NCI-H2081 (cell line): ENCODE data around the gene TNIP3.
"Not testable (repeated sequence)": the region's sequence is repeated elsewhere in the genome, so short reads cannot be mapped to it uniquely, and the experiment has no call there.

Experiments used
- DNase-seq, 2 experiments: peaks; one replicate each; lab custom pipeline; 2025; lab: John Stamatoyannopoulos, UW

TNIP3 gene

GRCh38 chr4:121164291-121164690 is at the start of gene TNIP3:
Gene TNIP3, minus strand, starts transcription at chr4:121164321. Its CDS starts 196 bp downstream, at chr4:121164125.
- peak in 1 of 2 experiments; percentile 4 for DNase-seq

DNA sequence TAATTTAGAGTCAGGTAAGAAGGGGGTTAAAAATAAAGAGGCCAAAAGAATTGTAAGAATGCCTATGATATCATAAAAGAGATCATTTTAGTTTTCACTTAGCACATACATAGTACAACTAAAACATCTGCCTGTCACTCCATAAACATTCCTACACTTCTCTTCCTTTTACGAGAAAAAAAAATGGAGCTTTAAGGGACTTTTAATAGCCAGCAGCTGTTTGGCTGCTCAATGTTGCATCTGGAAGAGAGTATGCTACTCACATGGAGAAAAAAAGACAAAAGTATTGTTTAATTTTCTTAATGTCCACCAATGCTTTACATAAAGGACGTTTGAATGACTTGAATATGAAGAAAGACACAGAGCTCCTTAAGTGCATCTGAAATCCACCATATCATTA is 48.7 kb upstream of the TNIP3 start:
- DNase-seq, result no peak

DNA sequence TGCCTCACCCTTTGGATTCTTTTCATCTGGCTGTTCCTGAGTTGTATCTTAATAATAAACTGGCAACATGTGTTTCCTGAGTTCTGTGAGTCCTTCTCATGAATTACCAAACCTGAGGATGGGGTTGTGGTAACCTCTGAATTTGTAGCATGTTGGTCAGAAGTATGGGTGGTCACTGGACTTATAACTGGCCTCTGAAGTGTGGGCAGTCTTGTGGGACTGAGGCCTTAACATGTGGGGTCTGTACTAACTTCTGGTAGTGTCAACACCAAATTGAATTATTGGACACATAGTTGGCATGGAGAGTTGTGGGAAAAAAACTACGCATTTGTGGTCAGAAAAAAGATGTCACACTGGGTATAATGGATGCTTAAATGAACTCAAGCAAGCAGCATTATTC is 45.0 kb upstream of the TNIP3 start:
- DNase-seq, result no peak

DNA sequence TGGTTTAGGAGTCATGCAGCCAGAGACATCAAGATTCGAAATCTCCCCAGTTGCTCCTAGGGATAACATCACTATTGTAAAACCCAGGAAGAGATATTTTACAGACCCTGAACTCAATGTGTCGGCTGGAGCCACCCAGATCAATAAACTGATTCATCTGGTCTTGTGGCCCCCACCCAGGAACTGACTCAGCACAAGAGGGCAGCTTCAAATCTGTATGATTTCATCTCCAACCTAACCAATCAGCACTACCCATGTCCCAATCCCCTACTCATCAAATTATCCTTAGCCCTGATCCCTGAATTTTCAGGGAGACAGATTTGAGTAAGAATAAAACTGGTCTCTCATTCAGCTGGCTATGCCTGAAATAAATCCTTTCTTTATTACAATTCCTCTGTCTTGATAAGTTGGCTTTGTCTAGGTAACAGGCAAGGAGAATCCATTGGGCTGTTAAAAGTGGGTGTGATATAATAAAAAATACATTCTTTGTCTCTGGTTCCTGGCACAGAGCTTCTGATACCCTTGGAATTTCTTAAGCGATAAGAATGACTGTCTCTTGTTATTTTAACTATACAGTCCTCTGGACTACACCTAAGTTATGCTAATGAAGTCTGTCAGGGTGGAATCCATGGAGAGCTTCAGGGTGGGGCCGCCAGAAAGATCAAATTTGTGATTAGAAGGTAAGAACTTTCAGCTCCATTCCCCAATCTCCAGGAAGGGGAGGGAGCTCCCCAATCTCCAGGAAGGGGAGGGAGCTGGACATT is 44.3 kb upstream of the TNIP3 start:
- no peak for DNase-seq

DNA sequence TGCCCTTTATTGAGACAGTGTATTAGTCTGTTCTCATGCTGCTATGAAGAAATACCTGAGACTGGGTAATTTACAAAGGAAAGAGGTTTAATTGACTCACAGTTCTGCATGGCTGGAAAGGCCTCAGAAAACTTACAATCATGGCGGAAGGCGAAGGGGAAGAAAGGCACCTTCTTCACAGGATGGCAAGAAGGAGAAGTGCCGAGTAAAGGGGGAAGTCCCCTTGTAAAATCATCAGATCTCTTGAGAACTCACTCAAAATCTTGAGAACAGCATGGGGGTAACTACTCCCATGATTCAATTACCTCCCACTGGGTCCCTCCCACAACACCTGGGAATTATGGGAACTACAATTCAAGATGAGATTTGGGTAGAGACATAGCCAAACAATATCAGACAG is 41.7 kb upstream of the TNIP3 start:
- DNase-seq, result not testable (repeated sequence)

DNA sequence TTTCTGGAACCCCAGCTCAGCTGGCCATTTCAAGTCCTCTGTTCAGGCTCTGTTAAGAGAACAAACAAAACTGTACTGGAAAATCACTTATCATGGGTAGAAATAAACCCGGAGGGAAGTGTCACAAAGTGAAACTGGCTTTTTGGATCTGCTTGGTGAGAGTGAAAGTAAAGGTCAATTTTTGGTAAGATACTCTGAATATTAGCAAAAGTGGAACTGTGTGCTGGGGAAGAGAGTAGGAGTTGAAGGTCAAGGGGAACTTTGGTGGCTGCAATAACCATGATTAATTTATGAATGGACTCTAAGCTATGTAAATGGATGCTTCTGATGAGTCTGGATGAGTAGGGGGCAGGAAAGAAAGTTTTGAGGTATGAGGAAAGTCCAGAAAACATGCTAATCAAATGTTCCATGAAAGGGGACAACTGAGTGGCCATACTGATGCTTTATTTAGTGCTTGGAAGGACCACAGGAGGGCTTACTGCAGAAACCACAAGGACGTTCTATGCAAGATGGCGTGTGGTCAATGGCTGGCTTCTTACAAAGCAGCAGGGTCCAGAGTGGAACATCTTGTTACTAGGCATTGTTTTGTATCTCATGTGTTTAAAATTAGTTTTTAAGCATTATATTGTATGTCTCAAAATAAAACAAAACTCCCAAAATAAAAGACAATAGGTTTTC is 36.8 kb upstream of the TNIP3 start:
- DNase-seq, result no peak

- DNase-seq, result no peak
Observed at GRCh38 chr4:121199742-121200561, 35.8 kb upstream of the TNIP3 start.

DNA sequence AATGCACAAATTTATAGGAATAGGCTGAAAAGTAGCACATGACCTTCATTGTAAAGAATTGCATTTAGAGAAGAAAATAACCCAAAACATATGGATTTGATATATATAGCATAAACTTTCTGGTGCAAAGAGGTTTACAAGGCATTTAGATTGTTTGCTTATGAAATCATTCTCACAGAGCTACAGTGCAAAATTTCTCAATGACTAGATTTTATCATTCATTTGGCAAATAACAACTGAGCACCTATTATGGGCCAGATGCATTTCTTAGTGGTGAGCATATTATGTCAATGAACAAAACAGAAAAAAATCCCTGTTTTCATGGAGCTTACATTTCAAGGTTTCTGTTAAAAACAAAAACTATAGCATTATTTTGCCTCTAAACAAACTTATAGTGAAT is 34.1 kb upstream of the TNIP3 start:
- DNase-seq, result no peak

DNA sequence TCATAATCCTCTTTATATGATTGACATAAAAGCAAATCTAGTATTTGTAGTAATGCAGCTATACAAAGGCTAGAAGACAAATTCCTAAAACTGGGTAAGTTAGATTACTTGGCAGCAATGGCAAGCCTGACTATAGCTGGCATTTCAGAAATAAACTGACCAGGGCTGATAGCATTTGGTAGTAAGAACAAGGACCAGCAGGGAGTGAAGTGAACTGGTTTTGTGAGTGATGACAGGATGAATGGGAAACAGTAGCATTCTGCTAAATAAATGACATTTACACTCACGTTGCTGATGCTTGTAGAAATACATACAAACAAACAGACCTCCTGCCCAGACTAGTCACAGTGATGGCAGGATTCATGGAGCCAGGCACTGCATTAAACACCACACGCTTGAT is 31.5 kb upstream of the TNIP3 start:
- DNase-seq, result no peak

DNA sequence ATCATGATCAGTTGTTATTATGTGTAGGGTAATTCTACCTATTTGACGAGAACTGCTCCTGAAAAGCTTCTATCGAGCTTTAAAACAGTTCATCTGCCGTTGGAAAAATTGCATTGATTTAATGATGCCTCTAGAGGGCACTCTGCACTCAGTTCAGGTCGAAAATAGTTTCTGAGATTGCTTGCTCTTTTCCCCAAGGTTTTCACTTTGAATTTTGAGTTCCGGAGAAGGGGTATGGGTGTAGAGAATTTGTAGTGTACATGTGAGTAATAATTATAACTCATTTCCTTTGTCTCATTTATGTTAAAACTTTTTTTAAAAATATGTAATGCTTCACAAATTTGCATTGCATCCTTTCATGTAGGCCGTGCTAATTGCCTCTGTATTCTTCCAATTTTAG is 28.4 kb upstream of the TNIP3 start:
- peak in 1 of 2 experiments; percentile 31 for DNase-seq

DNA sequence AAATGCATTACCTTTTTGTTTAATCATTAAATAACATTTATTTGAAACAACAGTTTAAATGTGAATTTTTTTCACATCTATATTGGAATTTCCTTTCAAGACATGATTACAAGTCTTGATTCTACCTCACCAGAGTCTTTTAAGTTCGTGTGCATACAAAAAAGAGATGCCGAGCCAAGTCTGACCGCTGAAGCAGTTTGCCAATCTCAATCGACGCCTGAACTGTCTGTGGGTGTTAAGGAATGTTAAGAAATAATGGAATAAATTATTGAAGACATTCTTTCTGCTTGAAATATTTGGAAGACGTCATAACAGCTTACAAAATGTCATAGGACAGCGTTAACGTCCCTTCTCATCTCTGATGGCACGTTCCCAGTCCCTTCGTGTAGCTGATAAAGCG is 27.9 kb upstream of the TNIP3 start:
- no peak for DNase-seq

DNA sequence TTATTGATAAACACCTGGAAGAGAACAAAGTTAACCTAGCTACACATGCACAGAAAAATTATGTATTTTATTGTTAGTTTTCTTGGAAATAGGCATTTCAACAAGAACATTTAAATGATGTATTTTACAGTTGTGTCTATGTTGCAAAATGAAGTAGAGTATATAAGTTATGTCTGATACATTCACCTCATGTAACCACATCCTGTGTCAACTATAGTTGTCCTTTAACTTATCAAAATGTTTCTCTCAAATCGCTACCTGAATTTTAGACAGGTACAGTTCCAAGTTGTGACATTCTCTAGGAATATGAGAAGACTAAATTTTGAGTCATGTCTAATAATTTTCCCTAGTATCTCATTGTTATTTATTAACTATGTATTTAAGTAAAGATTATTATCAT is 27.2 kb upstream of the TNIP3 start:
- DNase-seq, result no peak

DNA sequence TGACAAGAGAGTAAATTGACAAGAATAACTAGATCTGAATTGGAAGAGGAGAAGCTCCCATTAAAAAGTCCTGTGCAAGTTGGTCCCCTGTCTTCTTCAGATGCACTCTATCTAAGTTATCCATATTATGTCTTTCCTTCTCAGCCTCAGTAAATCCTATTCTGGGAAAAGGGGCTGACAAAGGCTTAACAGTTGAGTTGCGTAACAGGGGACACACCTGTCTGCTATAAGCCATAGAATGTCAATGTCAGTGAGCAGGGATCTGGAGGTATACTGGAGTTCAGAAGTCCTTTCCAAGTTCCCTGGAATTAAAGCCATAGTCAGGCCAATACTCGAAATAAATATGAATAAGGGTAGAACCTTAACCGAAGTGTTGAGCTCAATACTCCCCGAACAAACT is 26.3 kb upstream of the TNIP3 start:
- no peak for DNase-seq

DNA sequence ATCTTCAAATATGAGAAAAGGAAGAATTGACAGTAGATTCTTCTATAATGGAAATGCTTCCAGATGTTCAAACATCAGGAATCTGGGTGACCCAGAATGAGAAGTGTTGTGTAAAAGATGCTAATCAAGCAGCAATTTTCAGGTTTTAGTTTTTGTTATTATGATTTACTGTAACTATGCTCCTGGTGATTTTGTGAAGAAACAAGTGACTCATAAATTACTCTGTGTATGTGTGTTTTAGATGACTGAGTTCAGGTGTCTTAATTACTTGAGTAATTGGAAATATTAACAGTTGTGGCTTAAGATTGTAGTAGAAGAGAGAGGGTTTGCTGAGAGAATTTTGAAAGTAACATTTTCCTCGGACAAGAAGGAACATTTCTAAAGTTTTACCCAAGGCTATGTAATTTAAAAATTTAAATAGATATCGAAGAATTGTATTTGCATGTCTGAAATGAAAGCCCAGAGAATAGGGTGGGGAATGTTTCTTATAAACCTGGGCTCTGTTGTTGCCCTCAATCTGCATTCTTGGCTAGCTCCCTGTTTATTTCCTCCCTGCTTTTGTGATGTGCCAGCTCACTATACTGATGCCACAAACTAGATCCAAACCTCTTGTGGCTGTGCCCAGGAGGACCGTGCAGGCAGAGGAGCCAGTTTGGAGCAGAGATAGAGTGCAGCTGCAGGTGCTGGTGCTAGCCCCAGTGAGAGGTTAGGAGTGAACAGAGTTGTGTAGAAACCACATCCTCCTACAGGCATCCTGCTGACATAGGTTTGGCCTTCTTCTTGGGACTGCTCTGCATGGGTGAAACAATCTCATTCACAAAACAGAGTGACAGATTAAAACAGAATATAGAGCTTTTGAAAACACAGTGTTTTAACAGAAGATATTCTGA is 25.4 kb upstream of the TNIP3 start:
- no peak for DNase-seq

DNA sequence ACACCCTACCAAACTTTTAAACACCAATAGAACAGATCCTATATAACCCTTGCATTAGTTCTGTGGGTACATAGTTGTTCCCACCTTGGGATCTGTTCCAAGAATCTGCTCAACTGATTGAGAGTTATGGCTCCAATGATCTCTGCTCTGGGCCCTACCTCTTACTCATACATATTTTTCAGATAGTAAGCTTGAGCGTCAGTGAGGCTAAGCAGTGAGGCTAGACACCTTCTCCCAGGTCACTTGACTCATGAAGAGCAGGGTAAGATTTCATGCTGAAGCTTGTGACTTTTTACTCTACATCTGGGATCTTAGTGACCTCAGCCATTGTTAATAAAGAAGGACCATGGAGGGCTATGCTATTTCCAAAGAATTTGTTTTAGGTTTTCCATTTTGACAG is 23.1 kb upstream of the TNIP3 start:
- no peak for DNase-seq

GRCh38 chr4:121185960-121186359 is 21.8 kb upstream of the TNIP3 start:
- DNase-seq, result no peak

GRCh38 chr4:121183989-121184388 is 19.9 kb upstream of the TNIP3 start:
- no peak for DNase-seq

GRCh38 chr4:121183361-121183760 is 19.2 kb upstream of the TNIP3 start:
- DNase-seq, result no peak

- no peak for DNase-seq
Observed at GRCh38 chr4:121182296-121182695, 18.2 kb upstream of the TNIP3 start.

GRCh38 chr4:121181493-121181892 is 17.4 kb upstream of the TNIP3 start:
- no peak for DNase-seq

DNA sequence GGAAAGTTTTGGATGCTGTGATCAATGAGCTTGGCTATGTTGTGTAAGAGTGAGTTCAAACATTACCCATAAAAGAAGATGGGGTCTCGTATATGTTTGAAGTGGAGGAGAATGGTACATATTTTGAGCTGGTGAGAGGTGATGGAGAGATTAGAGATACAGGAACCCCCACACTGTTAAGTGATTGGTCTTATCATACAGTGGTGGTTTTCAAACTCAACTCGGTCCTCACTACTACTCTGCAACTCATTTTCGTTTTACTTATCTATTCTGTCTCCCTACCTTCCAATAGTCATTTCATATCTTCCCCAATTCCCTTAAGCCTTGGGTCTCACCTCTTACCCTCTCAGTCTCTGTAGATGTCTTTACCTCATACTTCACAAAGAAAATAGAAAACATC is 16.4 kb upstream of the TNIP3 start:
- no peak for DNase-seq
